Small intestine (tissue), 7 donors: ENCODE results near the gene TNIK. TPM values are rescaled to one million over a fixed set of nuclear protein-coding genes. Genes with fewer than 3 reads are reported as not detected.

ENCODE experiments used
- DNase-seq, 2 donors: peaks; one replicate each; pipeline versions ENCODE4 v3.0.0 to v3.0.0-alpha.2; 2013
- FAIRE-seq: peaks from 2 replicates; lab custom pipeline; 2012; peaks lifted over from hg19 to GRCh38; lab: Jason Lieb, UNC
- H3K27ac ChIP-seq, 3 donors: one replicate each; pipeline ENCODE4 v1.5.1; 2013; ENCODE audit warnings: low read length in 2 of 3, mild to moderate bottlenecking in 2 of 3, control low read depth in 1 of 3, inconsistent platforms in 1 of 3, low read depth in 1 of 3, moderate library complexity in 1 of 3
- H3K27me3 ChIP-seq, 3 donors: one replicate each; pipeline ENCODE4 v1.6.1; 2013; ENCODE audit warnings: low read length in 3 of 3, inconsistent platforms in 1 of 3; ENCODE audit not compliant: control insufficient read depth in 3 of 3, insufficient read depth in 3 of 3
- H3K36me3 ChIP-seq, 3 donors: one replicate each; pipeline ENCODE4 v1.6.1; 2013; ENCODE audit warnings: low read length in 3 of 3, inconsistent platforms in 1 of 3, low read depth in 1 of 3, mild to moderate bottlenecking in 1 of 3, moderate library complexity in 1 of 3; ENCODE audit not compliant: control insufficient read depth in 3 of 3, insufficient read depth in 2 of 3
- H3K4me1 ChIP-seq, 3 donors: one replicate each; pipeline ENCODE4 v1.6.1; 2013; ENCODE audit warnings: low read length in 2 of 3, inconsistent platforms in 1 of 3, low read depth in 1 of 3, mild to moderate bottlenecking in 1 of 3, moderate library complexity in 1 of 3; ENCODE audit not compliant: control insufficient read depth in 3 of 3, insufficient read depth in 2 of 3
- H3K4me3 ChIP-seq, 3 donors: one replicate each; pipeline ENCODE4 v1.5.1; 2013; ENCODE audit warnings: low read length in 3 of 3, control low read depth in 1 of 3, inconsistent platforms in 1 of 3, low read depth in 1 of 3, mild to moderate bottlenecking in 1 of 3, moderate library complexity in 1 of 3
- H3K9me3 ChIP-seq, 2 donors: one replicate each; pipeline ENCODE4 v1.6.1; 2013; ENCODE audit warnings: low read depth in 1 of 2, low read length in 1 of 2; ENCODE audit not compliant: control insufficient read depth in 2 of 2, insufficient read depth in 1 of 2
- WGBS, 3 donors: extraction: QIAGEN DNeasy Blood & Tissue Kit; methylation state at CpG; one replicate each; pipeline ENCODE4 v1.1.7; 2013; 5-methylcytosine and 5-hydroxymethylcytosine counted together
- polyA plus RNA-seq, 4 donors: library from polyadenylated mRNA; stranded (reverse) in 3 of 4; unstranded in 1 of 4; fragments of 200-250 nt in 3 of 4; fragments of 120-200 nt in 1 of 4; gene quantifications; one replicate each; pipeline versions ENCODE4 v1.2.1 to v1.2.3, GENCODE V29; 2013
- donor health status: healthy with polysubstance abuse.
- donor health status: control.
- donor health status: control.
- donor health status: Bipolar disorder and iron deficiency.
- donor health status: healthy.

TNIK gene
- polyA plus RNA-seq, 4 donors, result 14.9 to 38.7 (median 27.5) TPM

DNA sequence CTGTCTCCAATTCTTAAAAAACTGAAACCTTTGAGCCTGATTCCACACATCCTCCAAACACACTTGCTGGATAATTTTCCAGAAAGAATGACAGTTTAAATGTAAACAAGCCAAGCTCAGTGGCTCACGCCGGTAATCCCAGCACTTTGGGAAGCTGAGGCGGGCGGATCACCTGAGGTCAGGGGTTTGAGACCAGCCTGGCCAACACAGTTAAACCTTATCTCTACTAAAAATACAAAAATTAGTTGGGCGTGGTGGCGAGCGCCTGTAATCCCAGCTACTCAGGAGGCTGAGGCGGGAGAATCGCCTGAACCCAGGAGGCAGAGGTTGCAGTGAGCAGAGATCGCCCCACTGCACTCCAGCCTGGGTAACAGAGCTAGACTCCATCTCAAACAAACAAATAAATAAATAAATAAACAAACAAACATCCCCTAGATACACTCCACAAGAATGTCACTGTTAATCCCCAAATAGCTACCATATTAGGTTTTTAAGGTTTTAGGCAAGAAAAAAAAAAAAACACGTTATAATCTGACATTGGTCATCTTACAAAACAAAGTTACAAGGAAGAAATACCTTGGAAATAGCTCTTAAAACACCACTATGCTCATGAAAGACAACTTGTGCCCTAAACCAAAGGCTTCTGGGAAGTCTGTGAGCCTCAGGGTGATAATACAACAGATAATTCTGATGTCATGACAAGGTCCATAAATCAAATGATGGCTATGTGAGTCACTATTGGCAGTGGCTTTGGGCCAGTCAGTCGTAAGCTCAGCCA is 13.2 kb downstream of the TNIK start:
- Histone ChIP-seq H3K4me3 (no peak overlapping the region), H3K27me3 (no peaks in the 10 kb centered on the region), H3K36me3 (peaks cover 0 to 5% (median 1%) of the 10 kb centered on the region in 3 donors), H3K4me1 (peaks cover 1 to 7% (median 4%) of the 10 kb centered on the region in 3 donors), H3K9me3 (no peaks in the 10 kb centered on the region), H3K27ac (no peak overlapping the region)
- FAIRE-seq, result no peak
- peak in 1 of 2 donors; percentile 80 for DNase-seq
- 83 to 87% (median 85%) methylated on average over 12 of the region's 12 CpGs for WGBS, 3 donors

DNA sequence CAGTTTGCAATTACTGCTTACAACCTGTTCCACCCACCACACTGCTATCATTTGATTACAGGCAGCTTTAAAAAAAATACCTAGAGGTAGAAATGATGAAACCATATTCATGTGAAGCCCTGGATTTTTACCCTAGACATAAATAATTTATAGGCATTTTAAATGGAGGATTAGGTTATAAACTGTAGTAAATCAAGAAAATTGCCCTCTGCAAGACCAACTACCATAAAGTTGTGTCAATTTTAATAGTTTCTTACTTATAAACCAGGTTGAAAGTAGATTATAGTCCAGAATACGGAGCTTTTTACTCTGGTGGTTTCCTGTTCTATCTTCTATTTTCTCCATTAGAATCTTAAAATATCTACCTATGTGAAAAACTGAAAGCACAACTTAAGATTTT is 13.9 kb downstream of the TNIK start:
- H3K4me3 ChIP-seq, result no peak overlapping the region
- peaks cover 0 to 5% (median 1%) of the 10 kb centered on the region in 3 donors for H3K36me3 ChIP-seq
- H3K27ac ChIP-seq, result no peak overlapping the region
- H3K4me1 ChIP-seq, result peaks cover 0 to 6% (median 4%) of the 10 kb centered on the region in 3 donors
- no peaks in the 10 kb centered on the region for H3K9me3 ChIP-seq
- DNase-seq (no peak), FAIRE-seq (no peak)
- 80 to 87% (median 81%) methylated on average over 1 of the region's 1 CpG for WGBS, 3 donors
- H3K27me3 ChIP-seq, result no peaks in the 10 kb centered on the region

DNA sequence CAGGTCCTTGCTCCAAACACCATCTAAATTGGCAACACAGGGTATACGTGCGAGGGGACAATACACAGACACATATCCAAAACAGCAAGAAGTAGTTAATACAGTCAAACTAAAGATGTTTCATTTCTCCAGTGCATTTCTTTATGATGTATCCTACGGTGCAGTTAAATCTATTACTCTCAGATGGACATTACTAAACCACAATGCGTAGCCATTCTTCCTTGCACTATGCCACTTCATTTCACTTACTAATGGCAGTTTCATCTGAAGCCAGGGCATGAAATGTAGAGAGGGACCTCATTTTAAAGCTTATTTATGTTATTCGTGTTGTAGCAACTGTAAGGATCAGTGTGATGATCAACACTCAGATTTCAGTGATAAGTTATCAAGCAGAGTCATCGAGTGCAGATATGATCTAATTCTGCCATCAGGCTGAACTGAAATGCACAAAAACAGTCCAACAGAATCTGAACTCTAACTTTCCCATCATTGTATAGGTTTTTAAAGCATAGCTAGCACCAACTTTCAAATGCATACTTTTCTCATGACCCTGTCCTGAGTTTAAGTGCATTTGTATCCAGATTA is 14.5 kb downstream of the TNIK start:
- H3K27me3 ChIP-seq, result no peaks in the 10 kb centered on the region
- no peak overlapping the region for H3K27ac ChIP-seq
- no peaks in the 10 kb centered on the region for H3K9me3 ChIP-seq
- no peak for DNase-seq
- H3K4me1 ChIP-seq, result peaks cover 0 to 6% (median 4%) of the 10 kb centered on the region in 3 donors
- WGBS, 3 donors, result 85 to 89% (median 89%) methylated on average over 6 of the region's 6 CpGs
- FAIRE-seq, result no peak
- peaks cover 0 to 3% (median 1%) of the 10 kb centered on the region in 3 donors for H3K36me3 ChIP-seq
- no peak overlapping the region for H3K4me3 ChIP-seq

DNA sequence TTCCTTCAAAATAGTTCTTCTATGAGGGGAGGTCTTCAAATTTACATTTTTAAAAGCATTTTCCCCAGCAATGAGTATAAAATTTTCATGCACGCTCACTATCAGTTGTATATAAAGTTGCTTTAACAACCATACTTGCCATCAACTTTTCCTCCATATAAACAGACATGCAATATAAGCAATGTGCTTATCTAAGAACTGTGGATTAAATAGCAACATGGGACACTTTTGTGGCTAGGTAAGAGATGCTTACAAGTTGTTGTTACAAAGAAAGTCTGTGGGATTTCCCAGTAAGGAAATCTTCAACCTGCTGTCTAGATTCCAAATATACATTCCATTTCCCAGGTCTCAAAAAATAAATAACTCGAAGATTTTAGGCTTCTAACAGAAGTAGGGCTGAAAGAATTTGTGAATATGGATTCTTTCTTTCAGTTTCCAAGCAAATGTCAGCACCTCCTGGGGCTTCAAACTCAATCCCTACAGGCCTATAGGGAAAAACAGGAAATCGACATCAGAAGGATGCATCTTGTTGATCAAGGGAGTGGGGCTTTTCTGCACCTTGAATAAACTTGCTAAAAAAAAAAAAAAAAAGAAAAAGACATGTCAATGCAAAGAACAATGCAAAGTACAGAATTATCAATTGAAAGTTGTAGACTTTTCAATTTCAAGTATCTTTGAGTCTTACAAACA is 16.1 kb downstream of the TNIK start:
- Histone ChIP-seq H3K4me1 (peaks cover 0 to 6% (median 4%) of the 10 kb centered on the region in 3 donors), H3K36me3 (peaks cover 0 to 3% (median 1%) of the 10 kb centered on the region in 3 donors), H3K9me3 (no peaks in the 10 kb centered on the region), H3K4me3 (no peak overlapping the region), H3K27ac (no peak overlapping the region), H3K27me3 (no peaks in the 10 kb centered on the region)
- no peak for FAIRE-seq
- no peak for DNase-seq
- WGBS, 3 donors, result 73 to 89% (median 88%) methylated on average over 3 of the region's 3 CpGs

DNA sequence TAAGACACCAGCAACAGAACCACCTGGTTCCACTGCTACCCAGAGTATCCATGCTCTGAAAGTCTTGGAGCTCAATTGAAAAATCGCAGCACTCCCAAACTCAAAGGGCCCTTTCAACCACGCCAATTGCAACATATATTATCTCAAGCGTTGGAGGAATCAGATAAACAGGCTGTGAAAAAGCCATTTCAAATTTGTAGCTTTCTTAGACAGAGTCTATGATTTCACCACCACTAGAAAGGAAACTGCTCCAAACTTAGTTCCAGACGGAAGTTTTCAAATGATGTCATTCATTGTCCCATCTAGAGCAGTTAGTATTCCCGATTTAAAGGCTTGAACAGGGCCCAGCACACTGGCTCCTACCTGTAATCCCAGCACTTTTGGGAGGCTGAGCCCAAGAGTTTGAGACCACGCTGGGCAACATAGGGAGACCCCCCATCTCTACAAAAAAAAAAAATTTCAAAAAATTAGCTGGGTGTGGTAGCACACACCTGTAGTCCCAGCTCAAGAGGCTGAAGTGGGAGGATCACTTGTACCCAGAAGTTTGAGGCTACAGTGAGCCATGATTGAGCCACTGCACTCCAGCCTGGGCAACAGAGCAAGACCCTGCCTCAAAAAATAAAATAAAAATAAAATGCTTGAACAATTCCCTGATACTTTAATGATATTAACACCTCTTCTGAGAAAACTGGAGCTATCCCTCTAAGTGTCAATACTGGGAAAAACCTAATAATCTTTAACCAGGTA is 16.8 kb downstream of the TNIK start:
- H3K36me3 ChIP-seq, result peaks cover 0 to 3% (median 1%) of the 10 kb centered on the region in 3 donors
- H3K9me3 ChIP-seq, result no peaks in the 10 kb centered on the region
- no peak overlapping the region for H3K4me3 ChIP-seq
- no peak for FAIRE-seq
- DNase-seq, result no peak
- no peak overlapping the region for H3K27ac ChIP-seq
- peaks cover 0 to 6% (median 4%) of the 10 kb centered on the region in 3 donors for H3K4me1 ChIP-seq
- no peaks in the 10 kb centered on the region for H3K27me3 ChIP-seq
- 55 to 74% (median 69%) methylated on average over 6 of the region's 6 CpGs for WGBS, 3 donors

DNA sequence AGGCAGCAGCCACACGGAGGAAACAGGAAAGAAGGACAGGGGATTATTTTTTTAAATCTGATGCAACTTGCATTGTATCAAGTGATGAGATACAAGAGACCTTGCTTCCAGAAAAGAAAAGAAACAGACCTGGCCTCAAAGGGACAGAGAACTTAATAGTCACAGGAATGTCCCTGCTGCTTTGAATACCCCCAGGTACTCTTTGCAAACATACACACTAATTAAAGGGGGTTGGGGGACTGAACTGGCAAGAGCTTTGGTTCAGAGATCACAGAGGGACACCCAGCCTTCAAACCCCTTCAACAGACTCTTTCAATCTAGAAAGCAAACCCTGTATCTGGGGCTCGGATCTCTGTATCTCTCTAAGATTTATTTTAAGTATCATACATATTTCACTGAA is 18.0 kb downstream of the TNIK start:
- H3K27me3 ChIP-seq, result no peaks in the 10 kb centered on the region
- H3K4me3 ChIP-seq, result no peak overlapping the region
- H3K9me3 ChIP-seq, result no peaks in the 10 kb centered on the region
- DNase-seq, result no peak
- peaks cover 0 to 6% (median under 1%) of the 10 kb centered on the region in 3 donors for H3K4me1 ChIP-seq
- FAIRE-seq, result no peak
- 67 to 82% (median 81%) methylated on average over 2 of the region's 2 CpGs for WGBS, 3 donors
- peaks cover 0 to 3% (median 1%) of the 10 kb centered on the region in 3 donors for H3K36me3 ChIP-seq
- H3K27ac ChIP-seq, result no peak overlapping the region

DNA sequence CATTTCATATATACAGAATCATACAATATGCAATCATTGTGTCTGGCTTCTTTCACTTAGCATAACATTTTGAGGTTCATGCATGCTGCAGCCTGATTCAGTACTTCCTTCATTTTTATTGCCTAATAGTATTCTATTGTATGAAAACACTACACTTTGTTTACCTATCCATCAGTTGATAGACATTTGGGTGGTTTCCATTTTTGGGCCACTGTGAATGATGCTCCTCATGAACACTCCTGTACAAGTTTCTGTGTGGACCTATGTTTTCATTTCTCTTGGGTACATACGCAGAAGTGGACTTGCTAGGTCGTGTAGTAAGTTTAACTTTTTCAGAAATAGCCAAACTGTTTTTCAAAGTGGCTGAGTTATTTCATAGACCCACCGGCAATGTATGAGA is 18.8 kb downstream of the TNIK start:
- no peaks in the 10 kb centered on the region for H3K9me3 ChIP-seq

DNA sequence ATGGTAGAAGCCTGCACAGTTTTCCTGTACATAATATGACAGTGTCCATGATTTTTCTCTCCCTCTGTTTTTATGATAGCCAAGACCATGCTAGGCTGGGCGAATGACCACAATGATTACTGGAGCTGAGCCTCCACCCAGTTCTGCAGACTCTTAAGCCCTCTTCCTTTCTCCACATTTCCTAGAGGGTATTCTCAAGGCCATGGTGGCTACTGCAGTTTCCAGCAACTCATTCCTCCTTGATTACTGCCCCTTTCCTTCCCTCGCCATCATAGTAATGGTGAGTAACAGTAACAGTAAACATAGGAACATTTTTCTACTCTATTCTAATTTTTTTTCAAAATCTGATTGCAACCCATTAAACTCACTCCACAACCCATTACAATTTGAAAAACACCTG is 20.2 kb downstream of the TNIK start:
- Histone ChIP-seq H3K9me3 (no peaks in the 10 kb centered on the region), H3K36me3 (peaks cover 0 to 2% (median 1%) of the 10 kb centered on the region in 3 donors), H3K4me3 (no peak overlapping the region), H3K4me1 (peaks cover 0 to 6% (median 0%) of the 10 kb centered on the region in 3 donors), H3K27ac (no peak overlapping the region), H3K27me3 (no peaks in the 10 kb centered on the region)
- DNase-seq, result no peak
- 97 to 98% (median 97%) methylated on average over 2 of the region's 2 CpGs for WGBS, 3 donors
- no peak for FAIRE-seq

More for the DNA sequence above, 18.8 kb downstream of the TNIK start:
- Histone ChIP-seq H3K27ac (no peak overlapping the region), H3K4me3 (no peak overlapping the region), H3K4me1 (peaks cover 0 to 6% (median 0%) of the 10 kb centered on the region in 3 donors), H3K36me3 (peaks cover 0 to 3% (median 1%) of the 10 kb centered on the region in 3 donors), H3K27me3 (no peaks in the 10 kb centered on the region)
- WGBS, 3 donors, result 87 to 96% (median 94%) methylated on average over 3 of the region's 3 CpGs
- no peak for FAIRE-seq
- no peak for DNase-seq
